Ectodermal cell (in vitro differentiated cells): ENCODE measurements around the gene RAP1A.
"Not testable (repeated sequence)": the region's sequence is repeated elsewhere in the genome, so short reads cannot be mapped to it uniquely, and the experiment has no call there.

Experiments used
- H3K27ac ChIP-seq: 2 replicates; pipeline ENCODE4 v1.7.0; 2013; ENCODE audit warnings: mild to moderate bottlenecking, low read depth, low read length; ENCODE audit not compliant: insufficient read depth, poor library complexity, severe bottlenecking
- H3K27me3 ChIP-seq: 2 replicates; pipeline ENCODE4 v1.7.0; 2013; ENCODE audit warnings: mild to moderate bottlenecking, low read length; ENCODE audit not compliant: insufficient read depth, control insufficient read depth, poor library complexity, severe bottlenecking
- H3K36me3 ChIP-seq: one replicate; pipeline ENCODE4 v1.7.0; 2013; ENCODE audit warnings: low read length; ENCODE audit not compliant: control insufficient read depth, insufficient read depth
- H3K4me1 ChIP-seq: one replicate; pipeline ENCODE4 v1.7.0; 2013; ENCODE audit warnings: low read length; ENCODE audit not compliant: control insufficient read depth, insufficient read depth
- H3K4me3 ChIP-seq: 2 replicates; pipeline ENCODE4 v1.7.0; 2013; ENCODE audit warnings: low read depth, low read length, control low read depth; ENCODE audit not compliant: insufficient read depth
- H3K9me3 ChIP-seq: 2 replicates; pipeline ENCODE4 v1.7.0; 2013; ENCODE audit warnings: mild to moderate bottlenecking, low read length, moderate library complexity; ENCODE audit not compliant: control insufficient read depth
- WGBS, 2 experiments: methylation state at CpG; one replicate each; pipeline ENCODE4 v1.1.7; 2013; ENCODE audit warnings: missing lambda C conversion rate in 2 of 2; 5-methylcytosine and 5-hydroxymethylcytosine counted together

Gene RAP1A

DNA sequence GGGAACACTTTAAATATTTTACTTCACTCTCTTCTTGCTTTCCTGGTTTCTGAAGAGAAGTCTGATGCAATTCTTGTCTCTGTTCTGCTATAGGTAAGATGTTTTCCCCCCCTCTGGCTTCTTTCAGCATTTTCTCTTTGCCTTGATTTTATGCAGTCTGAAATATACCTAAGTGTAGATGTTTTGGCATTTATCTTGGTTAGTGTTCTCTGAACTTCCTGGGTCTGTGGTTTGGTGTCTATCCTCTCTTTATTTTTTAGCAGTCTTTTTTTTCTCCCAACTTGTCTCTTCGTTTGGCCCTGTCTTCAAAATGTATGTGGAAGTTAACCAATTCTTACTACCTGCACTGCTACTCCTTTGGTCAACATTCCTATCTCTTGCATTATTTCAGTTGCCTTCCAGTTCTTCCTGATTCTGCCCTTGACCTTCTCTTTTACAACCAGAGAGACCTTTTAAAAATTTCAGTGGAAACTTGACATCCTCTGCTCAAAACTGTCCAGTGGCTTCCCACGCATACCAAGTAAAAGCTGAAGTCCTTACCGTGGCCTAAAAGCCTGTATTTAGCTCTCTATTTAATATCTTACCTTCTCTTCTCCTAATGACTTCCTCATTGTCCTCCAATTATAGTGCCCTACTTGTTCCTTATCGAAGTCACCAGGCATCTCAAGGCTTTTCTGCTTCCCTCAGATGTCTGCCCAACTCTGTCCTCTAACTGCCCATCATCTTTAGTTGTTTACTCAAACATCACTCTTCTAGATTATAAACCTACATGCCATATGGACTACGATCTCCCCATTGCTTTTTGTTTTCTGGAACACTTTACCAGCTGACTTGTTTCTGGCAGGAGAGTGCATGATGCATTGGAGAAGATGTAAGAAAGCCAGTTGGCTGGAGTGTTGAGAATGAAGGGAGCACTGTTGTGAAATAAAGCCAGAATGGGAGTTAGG, 40.9 kb downstream of the RAP1A start:
- Histone ChIP-seq H3K36me3 (no peaks in the 10 kb centered on the region), H3K27me3 (no peaks in the 10 kb centered on the region), H3K4me3 (no peak overlapping the region), H3K9me3 (no peaks in the 10 kb centered on the region), H3K27ac (peak overlapping the region; percentile 12), H3K4me1 (no peaks in the 10 kb centered on the region)
- 90 to 94% methylated on average over 5 of the region's 5 CpGs for WGBS, 2 experiments

DNA sequence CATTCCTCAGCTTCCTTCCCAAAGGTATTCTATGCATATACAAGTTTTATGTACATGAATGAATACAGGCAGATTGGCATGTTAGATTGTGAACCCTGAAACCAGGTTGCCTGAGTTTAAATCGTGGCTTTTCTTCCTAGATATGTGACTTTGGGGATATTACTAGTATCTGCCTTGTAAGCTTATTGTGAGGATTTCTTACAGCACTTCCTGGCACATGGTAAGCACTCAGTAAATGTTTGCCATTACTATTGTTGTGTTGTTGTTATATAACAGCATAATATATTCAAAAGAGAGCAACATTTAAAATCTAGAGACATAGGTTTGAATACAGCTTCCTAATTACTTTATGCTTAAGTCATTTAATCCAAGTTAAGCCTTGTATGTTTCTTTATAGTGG, 45.1 kb downstream of the RAP1A start:
- no peak overlapping the region for H3K27ac ChIP-seq
- H3K27me3 ChIP-seq = no peaks in the 10 kb centered on the region
- no peaks in the 10 kb centered on the region for H3K4me1 ChIP-seq
- H3K4me3 ChIP-seq = no peak overlapping the region
- 90% methylated on average over 1 of the region's 1 CpG for WGBS, 2 experiments
- H3K9me3 ChIP-seq = no peaks in the 10 kb centered on the region
- no peaks in the 10 kb centered on the region for H3K36me3 ChIP-seq

DNA sequence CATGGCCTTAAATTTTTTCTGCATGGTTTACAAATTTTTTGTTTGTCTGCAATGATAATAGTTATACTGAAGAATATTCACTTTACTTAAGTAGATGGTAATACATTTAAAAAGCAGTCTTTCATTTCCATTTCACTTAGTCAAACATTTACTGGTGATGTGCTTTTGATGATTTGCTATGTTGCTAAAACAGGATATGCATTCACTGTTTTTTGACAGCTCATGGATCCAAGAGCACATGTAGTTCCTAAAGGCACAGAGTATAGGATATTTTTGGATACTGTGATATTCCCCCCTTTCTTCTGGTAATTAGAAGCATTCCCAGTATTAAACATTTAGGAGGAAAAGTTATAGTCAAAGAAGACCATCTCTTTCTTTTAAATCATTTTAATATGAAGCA, 45.9 kb downstream of the RAP1A start:
- H3K4me3 ChIP-seq = no peak overlapping the region
- no peaks in the 10 kb centered on the region for H3K27me3 ChIP-seq
- no peaks in the 10 kb centered on the region for H3K36me3 ChIP-seq
- no peak overlapping the region for H3K27ac ChIP-seq
- H3K4me1 ChIP-seq = no peaks in the 10 kb centered on the region
- no peaks in the 10 kb centered on the region for H3K9me3 ChIP-seq

DNA sequence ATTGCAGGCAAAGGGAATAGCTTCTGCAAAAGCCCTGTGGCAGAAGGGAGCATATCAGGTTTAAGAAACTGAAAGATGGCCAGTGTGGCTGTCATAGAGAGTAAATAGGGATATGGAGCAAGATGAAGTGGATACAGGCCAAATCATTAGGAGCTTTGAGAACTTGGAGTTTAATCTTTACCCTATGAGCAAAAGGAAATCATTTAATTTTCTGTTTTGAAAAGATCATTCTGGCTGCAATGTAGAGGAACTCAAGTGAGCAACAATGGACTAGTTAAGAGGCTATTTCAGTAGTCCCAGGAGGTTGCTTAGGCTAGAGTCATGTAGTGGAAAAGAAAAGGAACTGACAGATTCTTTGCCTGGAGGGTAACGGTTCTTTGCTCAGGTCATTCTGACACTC, 47.2 kb downstream of the RAP1A start:
- Histone ChIP-seq H3K9me3 (no peaks in the 10 kb centered on the region), H3K27me3 (no peaks in the 10 kb centered on the region), H3K4me3 (no peak overlapping the region), H3K27ac (no peak overlapping the region), H3K36me3 (no peaks in the 10 kb centered on the region), H3K4me1 (no peaks in the 10 kb centered on the region)
- 100% methylated on average over 1 of the region's 1 CpG; no CpG with 5 or more reads in 1 of the 2 experiments for WGBS, 2 experiments

DNA sequence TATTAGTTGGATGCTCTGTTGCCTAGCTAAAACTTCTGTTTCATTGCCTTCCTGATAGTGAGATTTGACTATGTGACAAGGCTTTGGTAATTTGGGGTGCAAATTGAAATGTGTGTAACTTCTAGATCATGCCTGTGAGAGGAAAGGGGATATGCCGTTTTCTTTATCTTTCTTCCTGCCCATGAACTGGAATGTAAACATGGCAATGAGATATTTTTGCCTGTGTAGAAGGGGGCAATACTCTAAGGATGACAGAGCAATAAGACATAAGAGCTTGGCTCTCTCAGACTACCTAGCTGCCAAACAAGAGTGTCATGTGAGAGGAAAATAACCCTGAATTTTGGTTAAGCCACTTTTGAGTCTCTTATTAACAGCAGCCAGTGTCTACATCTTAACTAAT, 49.7 kb downstream of the RAP1A start:
- WGBS, 2 experiments = 93 to 97% methylated on average over 1 of the region's 1 CpG
- no peak overlapping the region for H3K4me3 ChIP-seq
- H3K9me3 ChIP-seq = no peaks in the 10 kb centered on the region
- no peaks in the 10 kb centered on the region for H3K27me3 ChIP-seq
- H3K4me1 ChIP-seq = no peaks in the 10 kb centered on the region
- H3K36me3 ChIP-seq = no peaks in the 10 kb centered on the region
- no peak overlapping the region for H3K27ac ChIP-seq

DNA sequence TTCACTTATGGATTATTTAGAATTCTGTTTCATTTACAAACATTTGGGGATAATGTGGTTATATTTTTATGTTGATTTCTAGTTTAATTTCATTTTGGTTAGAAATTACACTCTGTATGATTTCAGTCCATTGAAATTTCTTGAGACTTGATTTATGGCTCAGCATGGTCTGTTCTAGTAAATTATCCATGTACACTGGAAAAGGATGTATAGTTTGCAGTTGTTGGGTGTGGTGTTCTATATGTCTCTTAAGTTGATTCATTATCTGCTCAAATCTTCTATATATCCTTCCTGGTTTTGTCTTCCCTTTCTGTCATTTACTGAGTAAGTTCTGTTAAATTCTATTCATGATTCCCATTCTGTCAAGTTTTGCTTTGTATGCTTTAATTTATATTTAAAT, 52.3 kb downstream of the RAP1A start:
- no peaks in the 10 kb centered on the region for H3K36me3 ChIP-seq
- no peaks in the 10 kb centered on the region for H3K9me3 ChIP-seq
- H3K27me3 ChIP-seq = no peaks in the 10 kb centered on the region
- H3K4me1 ChIP-seq = no peaks in the 10 kb centered on the region
- H3K27ac ChIP-seq = no peak overlapping the region
- H3K4me3 ChIP-seq = no peak overlapping the region

DNA sequence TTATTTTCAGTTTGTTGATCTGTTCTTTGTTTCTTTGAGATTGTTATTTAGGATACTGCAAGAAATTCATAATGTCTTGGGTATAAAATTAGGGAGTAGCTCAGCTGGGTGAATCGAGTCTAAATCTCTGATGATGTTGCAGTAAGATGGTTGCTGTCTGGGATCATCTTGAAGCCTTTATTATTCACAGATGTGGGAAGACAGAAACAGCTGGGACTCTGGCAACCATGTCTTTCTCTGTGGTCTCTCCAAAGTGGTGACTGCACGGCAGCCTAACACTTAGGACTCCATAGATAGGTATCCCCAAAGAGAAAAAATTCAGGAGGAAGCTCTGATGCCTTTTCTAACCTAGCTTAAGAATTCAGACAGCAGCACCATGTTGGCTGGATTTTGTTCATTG, 52.7 kb downstream of the RAP1A start:
- Histone ChIP-seq H3K9me3 (no peaks in the 10 kb centered on the region), H3K4me3 (no peak overlapping the region), H3K36me3 (peaks cover 4% of the 10 kb centered on the region), H3K27me3 (no peaks in the 10 kb centered on the region), H3K4me1 (no peaks in the 10 kb centered on the region), H3K27ac (no peak overlapping the region)
- WGBS, 2 experiments = 91 to 97% methylated on average over 2 of the region's 2 CpGs

DNA sequence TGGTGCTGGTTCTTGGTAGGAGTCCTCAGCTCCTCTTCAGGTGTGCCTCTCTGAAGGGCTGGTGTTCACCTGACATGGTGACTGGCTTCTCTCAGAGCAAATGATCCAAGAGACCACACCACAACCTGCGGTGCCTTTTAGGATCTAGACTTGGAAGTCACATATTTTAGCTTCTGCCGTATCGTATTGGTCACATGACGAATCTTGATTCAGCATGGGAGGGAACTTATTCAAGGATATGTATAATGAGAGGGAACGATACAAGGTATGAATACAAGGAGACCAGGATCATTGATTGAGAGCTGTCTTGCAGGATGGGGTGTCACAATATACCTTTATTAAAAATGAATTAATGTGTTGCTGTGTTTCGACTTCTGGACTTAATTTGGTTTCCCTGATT, 58.0 kb downstream of the RAP1A start:
- 95 to 96% methylated on average over 5 of the region's 6 CpGs for WGBS, 2 experiments
- Histone ChIP-seq H3K27me3 (no peaks in the 10 kb centered on the region), H3K9me3 (no peaks in the 10 kb centered on the region), H3K4me1 (no peaks in the 10 kb centered on the region), H3K27ac (no peak overlapping the region), H3K4me3 (no peak overlapping the region), H3K36me3 (peaks cover 11% of the 10 kb centered on the region)

DNA sequence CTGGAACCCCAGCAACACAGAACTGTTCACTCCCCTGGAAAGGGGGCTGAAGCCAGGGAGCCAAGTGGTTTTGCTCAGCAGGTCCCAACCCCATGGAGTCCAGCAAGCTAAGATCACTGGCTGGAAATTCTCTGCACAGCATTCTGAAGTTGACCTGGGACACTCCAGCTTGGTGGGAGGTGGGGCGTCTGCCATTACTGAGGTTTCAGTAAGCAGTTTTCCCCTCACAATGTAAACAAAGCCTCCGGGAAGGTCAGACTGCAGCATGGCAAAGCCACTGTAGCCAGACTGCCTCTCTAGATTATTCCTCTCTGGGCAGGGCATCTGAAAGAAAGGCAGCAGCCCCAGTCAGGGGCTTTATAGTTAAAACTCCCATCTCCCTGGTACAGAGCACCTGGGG, 60.0 kb downstream of the RAP1A start:
- H3K4me3 ChIP-seq = no peak overlapping the region
- H3K36me3 ChIP-seq = peaks cover 11% of the 10 kb centered on the region
- H3K4me1 ChIP-seq = no peaks in the 10 kb centered on the region
- 93 to 95% methylated on average over 2 of the region's 2 CpGs for WGBS, 2 experiments
- H3K27me3 ChIP-seq = no peaks in the 10 kb centered on the region
- H3K27ac ChIP-seq = no peak overlapping the region
- H3K9me3 ChIP-seq = no peaks in the 10 kb centered on the region

DNA sequence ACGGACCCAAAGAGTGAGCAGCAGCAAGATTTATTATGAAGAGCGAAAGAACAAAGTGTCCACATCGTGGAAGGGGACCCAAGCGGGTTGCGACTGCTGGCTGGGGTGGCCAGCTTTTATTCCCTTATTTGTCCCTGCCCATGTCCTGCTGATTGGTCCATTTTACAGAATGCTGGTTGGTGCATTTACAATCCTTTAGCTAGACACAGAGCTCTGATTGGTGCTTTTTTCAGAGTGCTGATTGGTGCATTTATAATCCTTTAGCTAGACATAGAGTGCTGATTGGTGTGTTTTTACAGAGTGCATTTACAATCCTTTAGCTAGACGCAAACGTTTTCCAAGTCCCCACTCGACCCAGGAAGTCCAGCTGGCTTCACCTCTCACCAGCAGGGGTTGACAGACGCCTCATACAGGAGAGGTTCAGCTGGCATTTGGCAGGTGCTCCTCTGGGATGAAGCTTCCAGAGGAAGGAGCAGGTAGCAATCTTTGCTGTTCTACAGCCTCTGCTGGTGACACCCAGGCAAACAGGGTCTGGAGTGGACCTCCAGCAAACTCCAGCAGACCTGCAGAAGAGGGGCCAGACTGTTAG, 60.7 kb downstream of the RAP1A start:
- not testable (repeated sequence) for H3K27me3 ChIP-seq, H3K4me3 ChIP-seq, H3K9me3 ChIP-seq, H3K27ac ChIP-seq, H3K4me1 ChIP-seq
- H3K36me3 ChIP-seq = peaks cover 11% of the 10 kb centered on the region
- WGBS, 2 experiments = 91% methylated on average over 9 of the region's 9 CpGs
